ENCODE data around the gene C1orf53. TPM values are rescaled to one million over a fixed set of nuclear protein-coding genes. Genes with fewer than 3 reads are reported as not detected.
"Not testable (repeated sequence)": the region's sequence is repeated elsewhere in the genome, so short reads cannot be mapped to it uniquely, and the experiment has no call there.

The C1orf53 gene
- total RNA-seq, 4 donors from 2014 or later, result 2.1 to 4.8 (median 3.8) TPM; not detected in 1

- ATAC-seq (no peak), DNase-seq (no peak)
- Histone ChIP-seq H3K9me3 (no peaks in the 10 kb centered on the region), H3K4me1 (no peaks in the 10 kb centered on the region), H3K27ac (no peak overlapping the region), H3K4me3 (no peak overlapping the region), H3K27me3 (no peaks in the 10 kb centered on the region), H3K36me3 (no peaks in the 10 kb centered on the region)
- intact Hi-C loops (cut with DNase I; ENCODE audit: low total_unique reads), result no loop called here
- in situ Hi-C loops (cut with MboI; ENCODE audit: low sequenced_read_pairs in 4 of 4), result no loop called here
- TF ChIP-seq POLR2A (IDR thresholded peaks at IDR 0.05), result no peak
- TF ChIP-seq CTCF (IDR thresholded peaks at IDR 0.05 in 4 of 5, conservative IDR thresholded peaks at IDR 0.05 in 1 of 5), result no peak
Measured at GRCh38 chr1:197948926-197949899, 46.8 kb downstream of the C1orf53 start.

GRCh38 chr1:197951089-197951488 is 48.7 kb downstream of the C1orf53 start:
- DNase-seq (no peak), ATAC-seq (no peak)
- H3K4me3 ChIP-seq, result no peak overlapping the region
- H3K4me1 ChIP-seq, result no peaks in the 10 kb centered on the region
- no peak for TF ChIP-seq POLR2A (IDR thresholded peaks at IDR 0.05)
- TF ChIP-seq CTCF (IDR thresholded peaks at IDR 0.05 in 4 of 5, conservative IDR thresholded peaks at IDR 0.05 in 1 of 5), result no peak
- H3K36me3 ChIP-seq, result no peaks in the 10 kb centered on the region
- no peak overlapping the region for H3K27ac ChIP-seq
- no peaks in the 10 kb centered on the region for H3K27me3 ChIP-seq
- intact Hi-C loops (cut with DNase I; ENCODE audit: low total_unique reads) (no loop called here), in situ Hi-C loops (cut with MboI; ENCODE audit: low sequenced_read_pairs in 4 of 4) (no loop called here)
- no peaks in the 10 kb centered on the region for H3K9me3 ChIP-seq

- in situ Hi-C loops (cut with MboI; ENCODE audit: low sequenced_read_pairs in 4 of 4) (no loop called here), intact Hi-C loops (cut with DNase I; ENCODE audit: low total_unique reads) (no loop called here)
- H3K27me3 ChIP-seq, result no peaks in the 10 kb centered on the region
- ATAC-seq (no peak), DNase-seq (no peak)
- H3K27ac ChIP-seq, result no peak overlapping the region
- no peak for TF ChIP-seq CTCF (IDR thresholded peaks at IDR 0.05 in 4 of 5, conservative IDR thresholded peaks at IDR 0.05 in 1 of 5)
- TF ChIP-seq POLR2A (IDR thresholded peaks at IDR 0.05), result no peak
- H3K36me3 ChIP-seq, result no peaks in the 10 kb centered on the region
- H3K9me3 ChIP-seq, result no peaks in the 10 kb centered on the region
- no peak overlapping the region for H3K4me3 ChIP-seq
- no peaks in the 10 kb centered on the region for H3K4me1 ChIP-seq
Measured at GRCh38 chr1:197951617-197952175, 49.3 kb downstream of the C1orf53 start.

- H3K9me3 ChIP-seq; H3K36me3 ChIP-seq; ATAC-seq; intact Hi-C loops (cut with DNase I; ENCODE audit: low total_unique reads); DNase-seq; H3K27me3 ChIP-seq; H3K4me3 ChIP-seq; H3K27ac ChIP-seq; H3K4me1 ChIP-seq; in situ Hi-C loops (cut with MboI; ENCODE audit: low sequenced_read_pairs in 4 of 4): not testable (repeated sequence)
Measured at GRCh38 chr1:197953472-197953871, 51.0 kb downstream of the C1orf53 start.

GRCh38 chr1:197954718-197955418 is 52.4 kb downstream of the C1orf53 start:
- Histone ChIP-seq H3K27me3 (no peaks in the 10 kb centered on the region), H3K27ac (no peak overlapping the region), H3K9me3 (no peaks in the 10 kb centered on the region), H3K4me3 (no peak overlapping the region), H3K4me1 (no peaks in the 10 kb centered on the region), H3K36me3 (no peaks in the 10 kb centered on the region)
- no peak for TF ChIP-seq CTCF (IDR thresholded peaks at IDR 0.05 in 4 of 5, conservative IDR thresholded peaks at IDR 0.05 in 1 of 5)
- TF ChIP-seq POLR2A (IDR thresholded peaks at IDR 0.05), result no peak
- DNase-seq, result no peak
- in situ Hi-C loops (cut with MboI; ENCODE audit: low sequenced_read_pairs in 4 of 4) (no loop called here), intact Hi-C loops (cut with DNase I; ENCODE audit: low total_unique reads) (no loop called here)
- no peak for ATAC-seq
